BJ (cell line): ENCODE results near the gene PADI3. TPM values are rescaled to one million over a fixed set of nuclear protein-coding genes. Genes with fewer than 3 reads are reported as not detected.

Experiments used
- CTCF ChIA-PET: fragments of 350-600 bp; formaldehyde crosslinking; extraction: SDS; loops from one replicate; lab custom pipeline; 2021; ENCODE audit warnings: antibody characterized with exemption, inconsistent platforms; lab: Yijun Ruan, JAX
- POLR2A ChIA-PET: fragments of 300-600 bp; sonication (Branson Sonifier 250); formaldehyde crosslinking; extraction: SDS; loops from one replicate; lab custom pipeline; 2021; ENCODE audit warnings: antibody characterized with exemption; lab: Charles Lee
- DNase-seq: peaks from one replicate; pipeline ENCODE4 v3.0.0-alpha.2; 2011; ENCODE audit warnings: low read depth
- H3K27me3 ChIP-seq: 2 replicates; pipeline ENCODE4 v1.6.0; 2011; ENCODE audit warnings: low read length; ENCODE audit not compliant: control insufficient read depth, insufficient read depth
- H3K36me3 ChIP-seq: 2 replicates; pipeline ENCODE4 v1.5.1; 2011; ENCODE audit warnings: low read length; ENCODE audit not compliant: control insufficient read depth, insufficient read depth
- H3K4me3 ChIP-seq: 2 replicates; pipeline ENCODE4 v1.5.1; 2011; ENCODE audit warnings: low read depth, mild to moderate bottlenecking, control low read depth, low read length
- CTCF ChIP-seq: IDR thresholded peaks from 2 replicates; pipeline ENCODE4 v1.5.1; 2011; ENCODE audit warnings: low read depth, mild to moderate bottlenecking, control low read depth, inconsistent platforms, low read length, moderate library complexity; ENCODE audit not compliant: insufficient read depth
- polyA plus RNA-seq: library from polyadenylated mRNA; depleted of rRNA; stranded (reverse); fragments of >200 nt; gene quantifications from 2 replicates; pipeline ENCODE4 v1.2.3, GENCODE V29; 2011

The PADI3 gene
- polyA plus RNA-seq, 1 experiment, result not detected

DNA sequence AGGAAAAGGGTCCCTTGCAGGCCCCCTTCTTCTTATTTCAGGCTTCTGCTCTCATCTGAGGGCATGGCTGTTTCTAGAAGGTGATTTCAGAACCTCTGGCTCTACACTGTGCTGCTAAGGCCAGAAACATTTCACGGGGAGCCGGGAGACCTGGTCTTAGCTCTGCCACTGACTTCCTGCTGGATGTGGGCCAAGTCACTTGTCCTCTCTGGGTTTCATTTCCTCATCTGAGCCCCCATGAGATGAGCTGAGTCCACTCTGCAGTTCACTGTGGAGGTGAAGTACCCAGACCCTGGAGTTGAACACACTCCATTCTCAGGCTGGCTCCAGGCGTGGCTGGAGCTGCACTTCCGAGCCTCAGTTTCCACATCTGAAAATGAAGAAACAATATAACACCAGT is 41.9 kb upstream of the PADI3 start:
- Histone ChIP-seq H3K36me3 (no peaks in the 10 kb centered on the region), H3K27me3 (no peaks in the 10 kb centered on the region), H3K4me3 (no peak overlapping the region)
- DNase-seq, result no peak
- ChIA-PET CTCF (interaction anchor here (0.6 to 1.9 kb wide), 5 partner anchors 13 to 79 kb away, joined by 3 to 7 read pairs (median 3); no protein-coding TSS in a partner anchor), POLR2A (no interaction called here)
- no peak for TF ChIP-seq CTCF

- POLR2A ChIA-PET, result no interaction called here
- CTCF ChIA-PET, result interaction anchor here (0.6 to 1.9 kb wide), 6 partner anchors 9 to 79 kb away, joined by 3 to 7 read pairs (median 4); no protein-coding TSS in a partner anchor
- no peak for TF ChIP-seq CTCF
- Histone ChIP-seq H3K4me3 (no peak overlapping the region), H3K27me3 (no peaks in the 10 kb centered on the region), H3K36me3 (no peaks in the 10 kb centered on the region)
- no peak for DNase-seq
These were observed 41.4 kb upstream of the PADI3 start for GRCh38 chr1:17207540-17207939.

GRCh38 chr1:17207966-17208418 is 40.9 kb upstream of the PADI3 start:
- H3K27me3 ChIP-seq, result no peaks in the 10 kb centered on the region
- no peaks in the 10 kb centered on the region for H3K36me3 ChIP-seq
- H3K4me3 ChIP-seq, result no peak overlapping the region
- TF ChIP-seq CTCF, result no peak
- no peak for DNase-seq
- CTCF ChIA-PET, result interaction anchor here (1.1 to 1.9 kb wide), 4 partner anchors 9 to 29 kb away, joined by 3 to 7 read pairs (median 4); no protein-coding TSS in a partner anchor
- POLR2A ChIA-PET, result no interaction called here

GRCh38 chr1:17208546-17208945 is 40.4 kb upstream of the PADI3 start:
- H3K27me3 ChIP-seq, result no peaks in the 10 kb centered on the region
- DNase-seq, result no peak
- no peak for TF ChIP-seq CTCF
- ChIA-PET CTCF (interaction anchor here (1.3 to 1.9 kb wide), 2 partner anchors 10 to 29 kb away, joined by 5 to 7 read pairs; no protein-coding TSS in a partner anchor), POLR2A (no interaction called here)
- no peak overlapping the region for H3K4me3 ChIP-seq
- no peaks in the 10 kb centered on the region for H3K36me3 ChIP-seq

GRCh38 chr1:17209430-17209829 is 39.5 kb upstream of the PADI3 start:
- Histone ChIP-seq H3K27me3 (no peaks in the 10 kb centered on the region), H3K36me3 (no peaks in the 10 kb centered on the region), H3K4me3 (no peak overlapping the region)
- no peak for DNase-seq
- no peak for TF ChIP-seq CTCF
- ChIA-PET POLR2A (no interaction called here), CTCF (interaction anchor here (1.2 kb wide), 1 partner anchor 83 kb away, joined by 4 read pairs; no protein-coding TSS in a partner anchor)
